Neuronal stem cell (in vitro differentiated cells): ENCODE results near the gene RAMP1.

ENCODE experiments used
- DNase-seq: peaks from one replicate; pipeline ENCODE4 v3.0.0-alpha.2; 2013; ENCODE audit warnings: low spot score
- H2AFZ ChIP-seq: one replicate; pipeline ENCODE4 v1.6.1; 2013; ENCODE audit warnings: mild to moderate bottlenecking, low read length, inconsistent platforms
- H2AK5ac ChIP-seq: 2 replicates; pipeline ENCODE4 v1.6.1; 2013; ENCODE audit warnings: low read depth, mild to moderate bottlenecking, inconsistent platforms, low read length, moderate library complexity, mixed read lengths
- H2BK120ac ChIP-seq: 2 replicates; pipeline ENCODE4 v1.6.1; 2013; ENCODE audit warnings: low read depth, mild to moderate bottlenecking, inconsistent platforms, low read length, moderate library complexity, mixed read lengths
- H2BK12ac ChIP-seq: one replicate; pipeline ENCODE4 v1.6.1; 2013; ENCODE audit warnings: low read length, inconsistent platforms
- H2BK15ac ChIP-seq: 2 replicates; pipeline ENCODE4 v1.6.1; 2013; ENCODE audit warnings: mild to moderate bottlenecking, low read length, inconsistent platforms, mixed read lengths
- H2BK5ac ChIP-seq: one replicate; pipeline ENCODE4 v1.6.1; 2013; ENCODE audit warnings: inconsistent platforms, mild to moderate bottlenecking, low read length, moderate library complexity
- H3K14ac ChIP-seq: one replicate; pipeline ENCODE4 v1.6.1; 2013; ENCODE audit warnings: low read length, inconsistent platforms
- H3K18ac ChIP-seq: 2 replicates; pipeline ENCODE4 v1.6.1; 2013; ENCODE audit warnings: low read length, inconsistent platforms
- H3K23ac ChIP-seq: 2 replicates; pipeline ENCODE4 v1.6.1; 2013; ENCODE audit warnings: low read depth, mild to moderate bottlenecking, mixed read lengths, low read length, inconsistent platforms; ENCODE audit not compliant: poor library complexity
- H3K27ac ChIP-seq: replicated peaks from 3 replicates; pipeline ENCODE4 v1.5.1; 2013; ENCODE audit warnings: low read length, inconsistent platforms
- H3K27me3 ChIP-seq, 3 experiments: 2 replicates each; pipeline ENCODE4 v1.6.1; 2013; ENCODE audit warnings: low read length in 3 of 3, mild to moderate bottlenecking in 2 of 3, inconsistent platforms in 1 of 3, low read depth in 1 of 3, mixed read lengths in 1 of 3, moderate library complexity in 1 of 3; ENCODE audit not compliant: control insufficient read depth in 3 of 3, insufficient read depth in 3 of 3
- H3K36me3 ChIP-seq, 2 donors: replicated peaks in 1 of 2; 2 replicates each; pipeline ENCODE4 v1.6.1; 2013; ENCODE audit warnings: low read length in 2 of 2; ENCODE audit not compliant: control insufficient read depth in 2 of 2, insufficient read depth in 2 of 2
- H3K4ac ChIP-seq: 2 replicates; pipeline ENCODE4 v1.6.1; 2013; ENCODE audit warnings: inconsistent platforms, mild to moderate bottlenecking, low read length, moderate library complexity
- H3K4me1 ChIP-seq, 2 donors: 1 replicate in 1 of 2; 2 replicates in 1 of 2; pipeline ENCODE4 v1.6.1; 2013; ENCODE audit warnings: low read length in 2 of 2, low read depth in 1 of 2; ENCODE audit not compliant: control insufficient read depth in 2 of 2, insufficient read depth in 1 of 2
- H3K4me2 ChIP-seq: one replicate; pipeline ENCODE4 v1.6.1; 2013; ENCODE audit warnings: mild to moderate bottlenecking, low read length, inconsistent platforms; ENCODE audit not compliant: insufficient read depth, poor library complexity, severe bottlenecking
- H3K4me3 ChIP-seq, 2 donors: 2 replicates each; pipeline ENCODE4 v1.5.1; 2013; ENCODE audit warnings: low read length in 2 of 2, mild to moderate bottlenecking in 2 of 2, inconsistent platforms in 1 of 2, moderate library complexity in 1 of 2
- H3K79me1 ChIP-seq: one replicate; pipeline ENCODE4 v1.6.1; 2013; ENCODE audit warnings: low read depth, mild to moderate bottlenecking, inconsistent platforms, low read length, moderate library complexity
- H3K9ac ChIP-seq: one replicate; pipeline ENCODE4 v1.6.1; 2013; ENCODE audit warnings: mild to moderate bottlenecking, low read depth, low read length, inconsistent platforms; ENCODE audit not compliant: poor library complexity
- H3K9me3 ChIP-seq, 2 donors: replicated peaks in 1 of 2; 2 replicates each; pipeline versions ENCODE3 to v1.6.1; 2013; ENCODE audit warnings: low read length in 2 of 2, mild to moderate bottlenecking in 2 of 2, inconsistent platforms in 1 of 2, low read depth in 1 of 2, mixed read lengths in 1 of 2, moderate library complexity in 1 of 2; ENCODE audit not compliant: control insufficient read depth in 2 of 2, insufficient read depth in 1 of 2
- H4K8ac ChIP-seq: one replicate; pipeline ENCODE4 v1.6.1; 2013; ENCODE audit warnings: low read depth, mild to moderate bottlenecking, inconsistent platforms, low read length, moderate library complexity
- H4K91ac ChIP-seq: one replicate; pipeline ENCODE4 v1.6.1; 2013; ENCODE audit warnings: low read length, low read depth, mild to moderate bottlenecking, inconsistent platforms; ENCODE audit not compliant: poor library complexity
- WGBS, 2 donors: extraction: QIAGEN DNeasy Blood & Tissue Kit; methylation state at CpG; one replicate each; pipeline ENCODE4 v1.1.7; 2013; ENCODE audit warnings: missing lambda C conversion rate in 2 of 2, mixed read lengths in 1 of 2; ENCODE audit not compliant: insufficient read length in 2 of 2, insufficient replicate concordance in 1 of 2; ENCODE audit errors: extremely low coverage in 2 of 2; 5-methylcytosine and 5-hydroxymethylcytosine counted together

RAMP1 gene

GRCh38 chr2:237888389-237888788, 29.0 kb downstream of the RAMP1 start:
- no peak overlapping the region for H3K4me3 ChIP-seq
- H3K27ac ChIP-seq: no peak overlapping the region

GRCh38 chr2:237889016-237889415, 29.6 kb downstream of the RAMP1 start:
- no peaks in the 10 kb centered on the region for H3K79me1 ChIP-seq

More at GRCh38 chr2:237888389-237888788, 29.0 kb downstream of the RAMP1 start:
- Histone ChIP-seq H2BK120ac (no peak overlapping the region), H3K9ac (no peak overlapping the region), H3K18ac (no peak overlapping the region), H2AK5ac (no peak overlapping the region), H3K4me2 (no peak overlapping the region), H3K9me3 (no peaks in the 10 kb centered on the region), H2BK15ac (no peak overlapping the region), H3K4me1 (peaks cover 3 to 7% of the 10 kb centered on the region in 2 donors), H3K4ac (no peak overlapping the region), H3K79me1 (no peaks in the 10 kb centered on the region), H4K91ac (no peak overlapping the region), H2BK5ac (no peak overlapping the region), H3K14ac (no peak overlapping the region), H2AFZ (no peak overlapping the region), H3K36me3 (no peaks in the 10 kb centered on the region), H2BK12ac (no peak overlapping the region), H4K8ac (no peak overlapping the region), H3K23ac (no peak overlapping the region), H3K27me3 (no peaks in the 10 kb centered on the region)
- no CpG with 5 or more reads among the region's 2 CpGs for WGBS, 2 donors
- no peak for DNase-seq

GRCh38 chr2:237889811-237890210, 30.4 kb downstream of the RAMP1 start:
- Histone ChIP-seq H4K91ac (no peak overlapping the region), H3K9ac (no peak overlapping the region), H3K4me3 (no peak overlapping the region), H3K4me2 (no peak overlapping the region), H3K9me3 (no peaks in the 10 kb centered on the region), H3K4ac (no peak overlapping the region), H4K8ac (no peak overlapping the region), H2BK120ac (no peak overlapping the region), H2BK15ac (no peak overlapping the region), H2BK5ac (no peak overlapping the region), H2BK12ac (no peak overlapping the region), H3K18ac (no peak overlapping the region), H3K79me1 (no peaks in the 10 kb centered on the region), H3K4me1 (peaks cover under 1 to 7% of the 10 kb centered on the region in 2 donors), H3K36me3 (no peaks in the 10 kb centered on the region), H2AK5ac (no peak overlapping the region), H3K14ac (no peak overlapping the region), H3K27ac (no peak overlapping the region), H2AFZ (no peak overlapping the region), H3K23ac (no peak overlapping the region), H3K27me3 (no peaks in the 10 kb centered on the region)
- WGBS, 2 donors: no CpG with 5 or more reads among the region's 10 CpGs
- no peak for DNase-seq

More at GRCh38 chr2:237889016-237889415, 29.6 kb downstream of the RAMP1 start:
- Histone ChIP-seq H3K27ac (no peak overlapping the region), H3K4me3 (no peak overlapping the region), H3K4me2 (no peak overlapping the region), H2AK5ac (no peak overlapping the region), H4K8ac (no peak overlapping the region), H3K27me3 (no peaks in the 10 kb centered on the region), H2BK15ac (no peak overlapping the region), H3K14ac (no peak overlapping the region), H3K23ac (no peak overlapping the region), H3K4ac (no peak overlapping the region), H4K91ac (no peak overlapping the region), H3K9ac (no peak overlapping the region), H2AFZ (no peak overlapping the region), H3K36me3 (no peaks in the 10 kb centered on the region), H2BK5ac (no peak overlapping the region), H3K9me3 (no peaks in the 10 kb centered on the region), H2BK120ac (no peak overlapping the region), H3K18ac (no peak overlapping the region), H3K4me1 (peaks cover 3 to 7% of the 10 kb centered on the region in 2 donors), H2BK12ac (no peak overlapping the region)
- no peak for DNase-seq
- no CpG with 5 or more reads among the region's 8 CpGs for WGBS, 2 donors

GRCh38 chr2:237892478-237892877, 33.1 kb downstream of the RAMP1 start:
- Histone ChIP-seq H3K9ac (no peak overlapping the region), H3K79me1 (no peaks in the 10 kb centered on the region), H2BK5ac (no peak overlapping the region), H4K91ac (no peak overlapping the region), H2BK120ac (no peak overlapping the region), H3K4me1 (peaks cover 3 to 11% of the 10 kb centered on the region in 2 donors), H2AFZ (no peak overlapping the region), H3K27me3 (peaks cover 0 to 3% (median 2%) of the 10 kb centered on the region in 3 experiments), H3K18ac (no peak overlapping the region), H3K4me2 (no peak overlapping the region), H4K8ac (no peak overlapping the region), H3K36me3 (no peaks in the 10 kb centered on the region), H3K27ac (no peak overlapping the region), H3K4me3 (no peak overlapping the region), H2BK12ac (no peak overlapping the region), H2BK15ac (no peak overlapping the region), H3K14ac (no peak overlapping the region), H3K9me3 (no peaks in the 10 kb centered on the region), H3K23ac (no peak overlapping the region), H3K4ac (no peak overlapping the region), H2AK5ac (no peak overlapping the region)
- DNase-seq: no peak
- no CpG with 5 or more reads among the region's 2 CpGs for WGBS, 2 donors
